ENCODE measurements around the gene SENP1.

The SENP1 gene

GRCh38 chr12:48010366-48010970 is 95.4 kb downstream of the SENP1 start:
- DNase-seq: no peak
- Histone ChIP-seq H3K9ac (ENCODE audit: low read length) (peak overlapping the region; percentile 45), H2BK12ac (ENCODE audit: low read length) (no peak overlapping the region)

GRCh38 chr12:48009471-48009870 is 96.4 kb downstream of the SENP1 start:
- Histone ChIP-seq H3K4me2 (ENCODE audit: low read length) (no peak overlapping the region), H3K9ac (ENCODE audit: low read length) (no peak overlapping the region), H3K4me1 (ENCODE audit: control insufficient read depth in 1 of 2, insufficient read depth in 2 of 2, low read length in 2 of 2) (peaks cover 4 to 10% of the 10 kb centered on the region in 2 experiments), H3K79me2 (ENCODE audit: control insufficient read depth, insufficient read depth, low read length, poor library complexity) (no peaks in the 10 kb centered on the region), H3K23ac (ENCODE audit: low read length) (no peak overlapping the region), H3K14ac (ENCODE audit: low read length) (no peak overlapping the region), H4K12ac (ENCODE audit: low read depth, low read length) (no peak overlapping the region), H4K8ac (ENCODE audit: low read depth, low read length) (no peak overlapping the region), H3K4me3 (ENCODE audit: low read depth, low read length) (no peak overlapping the region), H3K79me1 (ENCODE audit: low read length) (peaks cover 9% of the 10 kb centered on the region), H3K36me3 (ENCODE audit: control insufficient read depth in 1 of 2, insufficient read depth in 2 of 2, low read length in 2 of 2) (no peaks in the 10 kb centered on the region), H3K4ac (ENCODE audit: low read depth, low read length) (no peak overlapping the region), H3K27ac (ENCODE audit: low read depth, low read length) (no peak overlapping the region), H3K27me3 (ENCODE audit: insufficient read depth, low read length) (peaks cover 36% of the 10 kb centered on the region), H2BK12ac (ENCODE audit: low read length) (no peak overlapping the region), H4K91ac (ENCODE audit: low read depth, low read length) (no peak overlapping the region), H3K9me3 (ENCODE audit: insufficient read depth, low read depth, low read length) (peaks cover 1% of the 10 kb centered on the region), H2BK120ac (ENCODE audit: insufficient read depth, low read length, poor library complexity) (no peak overlapping the region), H2AK5ac (ENCODE audit: low read length) (no peak overlapping the region), H2AFZ (ENCODE audit: insufficient read depth, low read length, poor library complexity) (no peak overlapping the region), H2BK5ac (ENCODE audit: low read depth, low read length, poor library complexity) (no peak overlapping the region), H3K18ac (ENCODE audit: low read length) (no peak overlapping the region)
- WGBS (ENCODE audit: extremely low coverage, insufficient coverage, insufficient read length): no CpG with 5 or more reads among the region's 1 CpG
- no peak for DNase-seq

More at GRCh38 chr12:48010366-48010970, 95.4 kb downstream of the SENP1 start:
- Histone ChIP-seq H3K79me2 (ENCODE audit: control insufficient read depth, insufficient read depth, low read length, poor library complexity) (no peaks in the 10 kb centered on the region), H4K91ac (ENCODE audit: low read depth, low read length) (no peak overlapping the region), H3K4me2 (ENCODE audit: low read length) (no peak overlapping the region), H3K4ac (ENCODE audit: low read depth, low read length) (no peak overlapping the region), H2BK120ac (ENCODE audit: insufficient read depth, low read length, poor library complexity) (no peak overlapping the region), H3K9me3 (ENCODE audit: insufficient read depth, low read depth, low read length) (peaks cover 1% of the 10 kb centered on the region), H3K79me1 (ENCODE audit: low read length) (no peaks in the 10 kb centered on the region), H3K27me3 (ENCODE audit: insufficient read depth, low read length) (peaks cover 30% of the 10 kb centered on the region), H2BK5ac (ENCODE audit: low read depth, low read length, poor library complexity) (no peak overlapping the region), H3K23ac (ENCODE audit: low read length) (no peak overlapping the region), H3K14ac (ENCODE audit: low read length) (no peak overlapping the region), H3K27ac (ENCODE audit: low read depth, low read length) (no peak overlapping the region), H3K18ac (ENCODE audit: low read length) (no peak overlapping the region), H3K36me3 (ENCODE audit: control insufficient read depth in 1 of 2, insufficient read depth in 2 of 2, low read length in 2 of 2) (no peaks in the 10 kb centered on the region), H3K4me3 (ENCODE audit: low read depth, low read length) (no peak overlapping the region), H4K8ac (ENCODE audit: low read depth, low read length) (no peak overlapping the region), H2AK5ac (ENCODE audit: low read length) (no peak overlapping the region), H2AFZ (ENCODE audit: insufficient read depth, low read length, poor library complexity) (no peak overlapping the region), H3K4me1 (ENCODE audit: control insufficient read depth in 1 of 2, insufficient read depth in 2 of 2, low read length in 2 of 2) (peaks cover 0 to under 1% of the 10 kb centered on the region in 2 experiments), H4K12ac (ENCODE audit: low read depth, low read length) (no peak overlapping the region)
- WGBS (ENCODE audit: extremely low coverage, insufficient coverage, insufficient read length): no CpG with 5 or more reads among the region's 7 CpGs

- Histone ChIP-seq H3K79me1 (ENCODE audit: low read length) (peaks cover 12% of the 10 kb centered on the region), H3K79me2 (ENCODE audit: control insufficient read depth, insufficient read depth, low read length, poor library complexity) (no peaks in the 10 kb centered on the region), H3K27me3 (ENCODE audit: insufficient read depth, low read length) (peaks cover 41% of the 10 kb centered on the region), H3K4ac (ENCODE audit: low read depth, low read length) (no peak overlapping the region), H3K9me3 (ENCODE audit: insufficient read depth, low read depth, low read length) (peaks cover 1% of the 10 kb centered on the region), H2AK5ac (ENCODE audit: low read length) (no peak overlapping the region), H3K4me1 (ENCODE audit: control insufficient read depth in 1 of 2, insufficient read depth in 2 of 2, low read length in 2 of 2) (peaks cover 5 to 11% of the 10 kb centered on the region in 2 experiments), H3K27ac (ENCODE audit: low read depth, low read length) (no peak overlapping the region), H2BK5ac (ENCODE audit: low read depth, low read length, poor library complexity) (no peak overlapping the region), H2BK120ac (ENCODE audit: insufficient read depth, low read length, poor library complexity) (no peak overlapping the region), H2AFZ (ENCODE audit: insufficient read depth, low read length, poor library complexity) (no peak overlapping the region), H4K91ac (ENCODE audit: low read depth, low read length) (no peak overlapping the region), H3K36me3 (ENCODE audit: control insufficient read depth in 1 of 2, insufficient read depth in 2 of 2, low read length in 2 of 2) (no peaks in the 10 kb centered on the region), H3K23ac (ENCODE audit: low read length) (no peak overlapping the region), H3K4me2 (ENCODE audit: low read length) (no peak overlapping the region), H3K9ac (ENCODE audit: low read length) (no peak overlapping the region), H4K8ac (ENCODE audit: low read depth, low read length) (no peak overlapping the region), H3K14ac (ENCODE audit: low read length) (no peak overlapping the region), H2BK12ac (ENCODE audit: low read length) (no peak overlapping the region), H3K18ac (ENCODE audit: low read length) (no peak overlapping the region), H3K4me3 (ENCODE audit: low read depth, low read length) (no peak overlapping the region), H4K12ac (ENCODE audit: low read depth, low read length) (no peak overlapping the region)
- DNase-seq: no peak
- no CpG with 5 or more reads among the region's 4 CpGs for WGBS (ENCODE audit: extremely low coverage, insufficient coverage, insufficient read length)
Observed at GRCh38 chr12:48008950-48009349, 96.9 kb downstream of the SENP1 start.

GRCh38 chr12:48008349-48008748 is 97.5 kb downstream of the SENP1 start:
- Histone ChIP-seq H3K79me2 (ENCODE audit: control insufficient read depth, insufficient read depth, low read length, poor library complexity) (no peaks in the 10 kb centered on the region), H3K23ac (ENCODE audit: low read length) (no peak overlapping the region), H3K14ac (ENCODE audit: low read length) (no peak overlapping the region), H3K4me3 (ENCODE audit: low read depth, low read length) (no peak overlapping the region), H2AFZ (ENCODE audit: insufficient read depth, low read length, poor library complexity) (no peak overlapping the region), H3K9ac (ENCODE audit: low read length) (no peak overlapping the region), H2AK5ac (ENCODE audit: low read length) (no peak overlapping the region), H3K4me1 (ENCODE audit: control insufficient read depth in 1 of 2, insufficient read depth in 2 of 2, low read length in 2 of 2) (peaks cover 11 to 17% of the 10 kb centered on the region in 2 experiments), H4K12ac (ENCODE audit: low read depth, low read length) (no peak overlapping the region), H4K91ac (ENCODE audit: low read depth, low read length) (no peak overlapping the region), H3K27me3 (ENCODE audit: insufficient read depth, low read length) (peaks cover 47% of the 10 kb centered on the region), H2BK12ac (ENCODE audit: low read length) (no peak overlapping the region), H3K18ac (ENCODE audit: low read length) (no peak overlapping the region), H3K79me1 (ENCODE audit: low read length) (peaks cover 16% of the 10 kb centered on the region), H3K4me2 (ENCODE audit: low read length) (no peak overlapping the region), H3K36me3 (ENCODE audit: control insufficient read depth in 1 of 2, insufficient read depth in 2 of 2, low read length in 2 of 2) (no peaks in the 10 kb centered on the region), H2BK5ac (ENCODE audit: low read depth, low read length, poor library complexity) (no peak overlapping the region), H3K4ac (ENCODE audit: low read depth, low read length) (no peak overlapping the region), H3K27ac (ENCODE audit: low read depth, low read length) (no peak overlapping the region), H4K8ac (ENCODE audit: low read depth, low read length) (no peak overlapping the region), H2BK120ac (ENCODE audit: insufficient read depth, low read length, poor library complexity) (no peak overlapping the region), H3K9me3 (ENCODE audit: insufficient read depth, low read depth, low read length) (peaks cover 1% of the 10 kb centered on the region)
- WGBS (ENCODE audit: extremely low coverage, insufficient coverage, insufficient read length): no CpG with 5 or more reads among the region's 2 CpGs
- no peak for DNase-seq

All from trophoblast cell (in vitro differentiated cells and primary cell).